Uterine smooth muscle cell (primary cell): ENCODE data around the gene RGS11. TPM values are rescaled to one million over a fixed set of nuclear protein-coding genes. Genes with fewer than 3 reads are reported as not detected.

ENCODE experiments used
- total RNA-seq: library from RNA; depleted of rRNA; stranded (reverse); fragments of >200 nt; gene quantifications from 2 replicates; pipeline ENCODE4 v1.2.3, GENCODE V29; 2014

Gene RGS11
- 0.22 and 4.2 TPM in 2 replicates for total RNA-seq

GRCh38 chr16:275786-276232, at the start of gene RGS11:
Gene RGS11 (minus strand): TSS chr16:275944. CDS start chr16:275911, 33 bp downstream.

DNA sequence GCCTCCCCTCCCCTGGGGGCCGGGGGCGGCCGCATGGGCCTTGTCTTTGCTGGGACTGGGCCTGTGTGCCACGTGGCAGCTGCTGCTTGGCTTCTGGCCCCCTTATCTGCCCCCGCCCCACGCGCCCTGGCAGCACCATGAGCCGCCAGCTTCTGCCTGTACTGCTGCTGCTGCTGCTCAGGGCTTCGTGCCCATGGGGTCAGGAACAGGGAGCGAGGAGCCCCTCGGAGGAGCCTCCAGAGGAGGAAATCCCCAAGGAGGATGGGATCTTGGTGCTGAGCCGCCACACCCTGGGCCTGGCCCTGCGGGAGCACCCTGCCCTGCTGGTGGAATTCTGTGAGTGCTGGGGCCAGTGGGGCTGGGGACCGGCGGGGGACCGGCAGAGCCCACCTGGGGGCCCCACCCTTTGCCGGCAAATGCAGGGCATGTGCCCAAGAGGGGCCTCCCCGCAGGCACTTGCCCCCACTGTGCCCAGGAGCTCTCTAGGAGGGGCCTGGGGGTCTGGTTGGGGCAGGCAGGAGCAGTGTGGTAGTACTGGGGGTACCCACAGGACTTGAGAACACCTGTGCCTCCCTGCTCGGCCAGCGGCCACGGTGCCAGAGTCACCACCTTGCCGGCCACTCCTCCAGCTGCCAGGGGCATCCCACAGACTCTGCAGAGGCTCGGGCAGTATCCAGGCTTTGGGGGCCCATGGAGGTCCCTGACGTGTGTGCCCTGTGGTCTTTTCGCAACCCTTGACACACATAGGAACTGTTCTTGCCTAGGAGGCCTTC, 7.5 kb upstream of the RGS11 start, which contains the start of gene PDIA2:
TSS of gene PDIA2 (plus strand) at position 132 of the 773 bp plus-strand sequence. CDS start at position 138, 6 bp downstream.

DNA sequence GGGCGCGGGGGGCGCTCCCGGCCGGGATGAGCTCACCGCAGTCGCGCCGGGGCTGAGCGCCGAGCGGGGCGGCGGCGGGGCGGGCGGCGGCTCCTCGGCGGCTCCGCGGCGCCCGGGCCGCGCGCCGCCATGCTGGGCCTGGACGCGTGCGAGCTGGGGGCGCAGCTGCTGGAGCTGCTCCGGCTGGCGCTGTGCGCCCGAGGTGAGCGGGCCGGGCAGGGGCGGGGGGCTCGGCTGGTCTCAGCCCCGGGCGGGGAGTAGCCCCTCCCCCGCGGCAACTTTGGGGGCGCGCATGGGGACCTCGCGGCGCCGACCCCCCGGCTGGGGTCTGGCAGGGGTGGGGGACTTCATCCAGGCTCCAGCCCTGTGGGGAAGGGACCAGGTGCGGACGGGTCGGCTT, 4.8 kb upstream of the RGS11 start, which contains the start of gene ARHGDIG:
TSS of gene ARHGDIG (plus strand) at position 40 of the 400 bp plus-strand sequence. CDS start at position 130, 90 bp downstream.

DNA sequence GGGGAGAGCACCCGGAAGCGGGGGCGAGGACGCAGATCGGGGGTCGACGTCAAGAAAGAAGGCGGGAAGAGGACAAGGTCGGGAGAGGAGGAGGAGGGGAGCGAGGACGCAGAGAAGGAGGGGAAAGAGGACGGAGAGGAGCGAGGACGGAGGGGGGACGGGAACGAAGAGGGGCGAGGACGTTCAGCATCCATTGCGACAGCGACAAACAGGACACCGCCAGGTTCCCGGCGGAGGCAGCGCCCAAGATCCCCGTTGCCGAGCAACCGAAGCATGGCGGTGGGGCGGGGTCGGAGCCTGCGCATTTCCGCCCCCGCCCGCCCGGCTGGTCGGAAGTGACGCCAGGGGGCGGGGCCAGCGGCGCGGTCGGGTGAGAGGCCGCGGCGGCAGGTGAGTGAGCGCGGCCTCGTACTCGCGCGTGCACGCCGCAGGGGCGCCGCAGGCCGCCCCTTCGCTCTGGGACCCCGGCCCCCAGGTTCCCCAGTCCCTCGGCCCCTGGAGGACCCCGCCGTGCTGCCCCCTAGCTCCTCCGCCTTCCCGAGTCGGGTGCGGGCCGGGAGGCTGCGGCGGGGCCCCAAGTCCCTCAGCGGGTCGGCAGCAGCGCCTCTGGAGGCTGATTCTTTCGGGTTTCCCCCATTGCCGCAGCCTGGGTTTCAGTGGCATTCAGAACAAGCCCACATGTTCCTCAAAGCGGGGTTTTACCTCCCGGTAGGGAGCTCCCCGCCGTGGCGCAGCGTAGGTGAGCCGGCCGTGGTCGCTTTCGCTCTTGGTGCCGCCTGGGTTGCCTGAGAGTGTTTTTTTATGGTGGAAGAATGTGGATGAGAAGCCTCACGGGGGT, 41.1 kb downstream of the RGS11 start, which contains the start of gene FAM234A:
TSS of gene FAM234A (plus strand) at position 354 of the 838 bp plus-strand sequence. CDS start 19,593 bp downstream, outside the sequence.

GRCh38 chr16:228852-229730, 46.7 kb downstream of the RGS11 start, which contains the start of gene LUC7L:
Gene LUC7L (minus strand): TSS chr16:229449. CDS start chr16:229339, 110 bp downstream.

Other genes with a start within 250 kb of the RGS11 start
- gene POLR3K, start 222.3 kb downstream of the RGS11 start, total RNA-seq: 4.0 and 6.8 TPM in 2 replicates
- gene SNRNP25, start 222.1 kb downstream of the RGS11 start, total RNA-seq: 25.6 and 40.9 TPM in 2 replicates
- 36.4 and 39.8 TPM in 2 replicates for gene RHBDF1, start 203.3 kb downstream of the RGS11 start, total RNA-seq
- gene MPG, start 197.7 kb downstream of the RGS11 start, total RNA-seq: 257 and 267 TPM in 2 replicates
- gene NPRL3, start 137.3 kb downstream of the RGS11 start, total RNA-seq: 9.2 and 13.4 TPM in 2 replicates
- not detected in 2 replicates for gene HBZ, start 123.3 kb downstream of the RGS11 start, total RNA-seq
- not detected in 2 replicates for gene HBM, start 110.0 kb downstream of the RGS11 start, total RNA-seq
- not detected in 2 replicates for gene HBA2, start 103.1 kb downstream of the RGS11 start, total RNA-seq
- not detected in 2 replicates for gene HBA1, start 99.3 kb downstream of the RGS11 start, total RNA-seq
- gene HBQ1, start 95.5 kb downstream of the RGS11 start, total RNA-seq: 0.44 TPM in 1 of 2 replicates, not detected in the other
- 40.5 and 44.7 TPM in 2 replicates for gene LUC7L, start 46.5 kb downstream of the RGS11 start, total RNA-seq
- 53.0 and 73.0 TPM in 2 replicates for gene FAM234A, start 41.1 kb downstream of the RGS11 start, total RNA-seq
- gene ARHGDIG, start 4.6 kb upstream of the RGS11 start, total RNA-seq: 0.12 and 0.44 TPM in 2 replicates
- gene PDIA2, start 7.2 kb upstream of the RGS11 start, total RNA-seq: 0.12 TPM in 1 of 2 replicates, not detected in the other
- 28.1 and 28.6 TPM in 2 replicates for gene AXIN1, start 76.8 kb upstream of the RGS11 start, total RNA-seq
- 72.0 and 101 TPM in 2 replicates for gene MRPL28, start 94.6 kb upstream of the RGS11 start, total RNA-seq
- gene PGAP6, start 106.0 kb upstream of the RGS11 start, total RNA-seq: 63.9 and 64.3 TPM in 2 replicates
- gene NME4, start 121.3 kb upstream of the RGS11 start, total RNA-seq: 37.5 and 66.2 TPM in 2 replicates
- gene DECR2, start 125.9 kb upstream of the RGS11 start, total RNA-seq: 14.4 and 15.9 TPM in 2 replicates
- 18.4 and 23.0 TPM in 2 replicates for gene RAB11FIP3, start 149.7 kb upstream of the RGS11 start, total RNA-seq